B cell (primary cell): ENCODE measurements around the gene TRIM50. TPM values are rescaled to one million over a fixed set of nuclear protein-coding genes. Genes with fewer than 3 reads are reported as not detected.
"Not testable (repeated sequence)": the region's sequence is repeated elsewhere in the genome, so short reads cannot be mapped to it uniquely, and the experiment has no call there.

Source experiments
- ATAC-seq: fragments of 200-7000 bp; cut with Tn5 transposase; one replicate; pipeline ENCODE4 v1.10.0; 2021; ENCODE audit warnings: low read depth, mild to moderate bottlenecking, moderate number of reproducible peaks, moderate library complexity
- CTCF ChIA-PET: fragments of 350-600 bp; sonication (Branson Sonifier 250); formaldehyde crosslinking; loops from one replicate; lab custom pipeline; 2021; ENCODE audit warnings: antibody characterized with exemption, inconsistent platforms; lab: Charles Lee
- POLR2A ChIA-PET: fragments of 350-600 bp; sonication (Branson Sonifier 250); formaldehyde crosslinking; loops from one replicate; lab custom pipeline; 2021; ENCODE audit warnings: antibody characterized with exemption; lab: Charles Lee
- DNase-seq: peaks from one replicate; pipeline ENCODE4 v3.0.0; 2013
- H2AFZ ChIP-seq: 2 replicates; pipeline ENCODE4 v1.6.1; 2012; ENCODE audit warnings: mild to moderate bottlenecking, low read depth, low read length; ENCODE audit not compliant: insufficient read depth, poor library complexity, severe bottlenecking
- H3K27ac ChIP-seq, 2 donors: 1 replicate in 1 of 2; 2 replicates in 1 of 2; pipeline ENCODE4 v1.5.1; 2012 to 2013; ENCODE audit warnings: low read length in 2 of 2, mild to moderate bottlenecking in 2 of 2, moderate library complexity in 1 of 2
- H3K27me3 ChIP-seq, 4 experiments: fragments of 200-600 bp in 1 of 4; sonication (generic) in 1 of 4; replicated peaks in 1 of 4; 1 replicate in 2 of 4; 2 replicates in 2 of 4; pipeline versions ENCODE4 v1.6.1 to v1.7.0; 2013 to 2016; ENCODE audit warnings: low read length in 3 of 4, mild to moderate bottlenecking in 2 of 4, mixed read lengths in 1 of 4, moderate library complexity in 1 of 4; ENCODE audit not compliant: insufficient read depth in 4 of 4, control insufficient read depth in 3 of 4; ENCODE audit errors: control extremely low read depth in 1 of 4
- H3K36me3 ChIP-seq, 2 experiments: replicated peaks in 1 of 2; 1 replicate in 1 of 2; 2 replicates in 1 of 2; pipeline versions ENCODE4 v1.6.1 to v1.7.1; 2013; ENCODE audit warnings: low read length in 1 of 2; ENCODE audit not compliant: insufficient read depth in 2 of 2, control insufficient read depth in 1 of 2; ENCODE audit errors: control extremely low read depth in 1 of 2, extremely low read depth in 1 of 2
- H3K4me1 ChIP-seq, 2 donors: fragments of 200-600 bp in 1 of 2; sonication (generic) in 1 of 2; 1 replicate in 1 of 2; 2 replicates in 1 of 2; pipeline versions ENCODE4 v1.5.1 to v1.6.1; 2013 to 2017; ENCODE audit warnings: low read length in 2 of 2; ENCODE audit not compliant: control insufficient read depth in 2 of 2, insufficient read depth in 2 of 2
- H3K4me2 ChIP-seq: replicated peaks from 2 replicates; pipeline ENCODE3; 2012; ENCODE audit warnings: mild to moderate bottlenecking, low read depth, low read length; ENCODE audit not compliant: poor library complexity, severe bottlenecking
- H3K4me3 ChIP-seq, 5 experiments: fragments of 200-600 bp in 1 of 5; sonication (generic) in 1 of 5; 1 replicate in 3 of 5; 2 replicates in 2 of 5; pipeline versions ENCODE4 v1.5.1 to v1.7.0; 2011 to 2016; ENCODE audit warnings: low read length in 4 of 5, mild to moderate bottlenecking in 4 of 5, low read depth in 2 of 5, control low read depth in 1 of 5, moderate library complexity in 1 of 5; ENCODE audit not compliant: insufficient read depth in 1 of 5; ENCODE audit errors: control extremely low read depth in 1 of 5, extremely low read depth in 1 of 5
- H3K79me2 ChIP-seq: fragments of 200-600 bp; sonication (generic); one replicate; pipeline ENCODE4 v1.6.0; 2016; ENCODE audit warnings: low read length; ENCODE audit not compliant: control insufficient read depth, insufficient read depth
- H3K9ac ChIP-seq: fragments of 200-600 bp; sonication (generic); 2 replicates; pipeline ENCODE4 v1.6.1; 2017; ENCODE audit warnings: mild to moderate bottlenecking, low read length, moderate library complexity
- H3K9me3 ChIP-seq, 3 donors: one replicate each; pipeline versions ENCODE4 v1.6.1 to v1.7.1; 2013; ENCODE audit warnings: low read length in 2 of 3; ENCODE audit not compliant: control insufficient read depth in 2 of 3, insufficient read depth in 1 of 3; ENCODE audit errors: control extremely low read depth in 1 of 3
- H4K20me1 ChIP-seq: 2 replicates; pipeline ENCODE4 v1.6.0; 2012; ENCODE audit warnings: mild to moderate bottlenecking, low read length; ENCODE audit not compliant: insufficient read depth, control insufficient read depth, poor library complexity, severe bottlenecking
- H3K27ac Mint-ChIP-seq: one replicate; pipeline ENCODE4 v1.8.0; 2021; ENCODE audit warnings: mixed read lengths
- H3K27me3 Mint-ChIP-seq: one replicate; pipeline ENCODE4 v1.8.0; 2021; ENCODE audit warnings: mixed read lengths
- H3K4me1 Mint-ChIP-seq: one replicate; pipeline ENCODE4 v1.8.0; 2021; ENCODE audit warnings: mixed read lengths
- H3K4me3 Mint-ChIP-seq: one replicate; pipeline ENCODE4 v1.8.0; 2021; ENCODE audit warnings: mixed read lengths
- H3K9me3 Mint-ChIP-seq: one replicate; pipeline ENCODE4 v1.8.0; 2022; ENCODE audit warnings: mixed read lengths; ENCODE audit not compliant: insufficient read depth
- CTCF ChIP-seq: fragments of 200-600 bp; IDR thresholded peaks from one replicate; pipeline ENCODE4 v1.8.0; 2022; ENCODE audit warnings: antibody characterized with exemption, mild to moderate bottlenecking
- WGBS: methylation state at CpG from one replicate; pipeline ENCODE4 v1.1.5; 2013; ENCODE audit warnings: missing lambda C conversion rate; ENCODE audit not compliant: insufficient coverage; 5-methylcytosine and 5-hydroxymethylcytosine counted together
- intact Hi-C: fragments of 100-400 bp; cut with micrococcal nuclease; formaldehyde crosslinking; loops from one replicate; pipeline ENCODE4 v1.10.0; 2022
- polyA plus RNA-seq: library from polyadenylated mRNA; depleted of rRNA; stranded (reverse); fragments of >200 nt; gene quantifications from 2 replicates; pipeline ENCODE4 v1.2.3, GENCODE V29; 2012
- total RNA-seq, 2 donors: library from RNA; stranded (reverse); fragments of 120-200 nt in 1 of 2; gene quantifications; 1 replicate in 1 of 2; 2 replicates in 1 of 2; pipeline versions ENCODE4 v1.2.3 to v1.2.4, GENCODE V29; 2013 to 2022

The TRIM50 gene
- total and polyA plus RNA-seq, 2 donors (not counting 1 experiment from before 2014, with no cell fraction given): not detected

DNA sequence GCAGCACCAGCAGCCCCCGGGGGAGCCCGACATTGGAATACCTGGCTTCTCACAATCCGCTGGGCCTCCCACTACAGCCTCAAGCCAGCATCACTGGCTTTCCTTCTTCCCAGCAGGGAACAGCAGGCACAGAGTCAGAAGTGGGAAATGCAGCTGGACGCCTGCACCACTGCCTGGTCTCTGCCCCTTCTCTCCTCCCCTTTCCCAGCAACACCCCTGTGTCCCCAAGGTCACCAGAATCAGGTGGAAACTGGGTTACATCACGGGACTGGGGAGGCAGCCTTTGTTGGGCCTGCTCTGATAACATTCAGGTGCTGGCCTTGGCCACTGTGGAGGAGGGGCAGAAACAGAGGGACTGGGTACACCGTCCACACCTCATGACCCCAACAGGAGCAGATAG, 2.5 kb downstream of the TRIM50 start:
- ATAC-seq, H3K4me3 Mint-ChIP-seq, H2AFZ ChIP-seq, H3K9me3 Mint-ChIP-seq, H3K36me3 ChIP-seq, H3K27ac ChIP-seq, POLR2A ChIA-PET, DNase-seq, H4K20me1 ChIP-seq, H3K4me3 ChIP-seq, H3K27me3 ChIP-seq, H3K79me2 ChIP-seq, H3K9me3 ChIP-seq, H3K4me2 ChIP-seq, H3K27me3 Mint-ChIP-seq, H3K9ac ChIP-seq, H3K4me1 Mint-ChIP-seq: not testable (repeated sequence)
- WGBS: 94% methylated on average over 3 of the region's 6 CpGs
- CTCF ChIA-PET: interaction anchor here (1.0 kb wide), 1 partner anchor 126 kb away, joined by 3 read pairs; no protein-coding TSS in a partner anchor
- H3K27ac Mint-ChIP-seq: peak overlapping the region; percentile 41
- peaks cover 11 to 14% of the 10 kb centered on the region in 2 donors for H3K4me1 ChIP-seq
- intact Hi-C loops: loop anchor here (2.0 kb wide), 1 partner anchor 125 kb away; no protein-coding TSS in a partner anchor

GRCh38 chr7:73324081-73324845, 3.6 kb downstream of the TRIM50 start:
- not testable (repeated sequence) for H3K27ac ChIP-seq, H3K9me3 ChIP-seq, H3K79me2 ChIP-seq, H3K27me3 Mint-ChIP-seq, H3K9me3 Mint-ChIP-seq, H3K36me3 ChIP-seq, H3K27me3 ChIP-seq, H3K4me1 Mint-ChIP-seq, H4K20me1 ChIP-seq
- TF ChIP-seq CTCF: peak; percentile 65
- peak overlapping the region; percentile 21 to 67 (median 46) for H3K4me3 ChIP-seq
- peak overlapping the region; percentile 60 for H3K9ac ChIP-seq
- H2AFZ ChIP-seq: peak overlapping the region; percentile 76
- ATAC-seq: peak; percentile 81
- CTCF ChIA-PET: interaction anchor here (1.0 to 1.4 kb wide), 4 partner anchors 9 to 130 kb away, joined by 3 to 9 read pairs (median 4); no protein-coding TSS in a partner anchor
- intact Hi-C loops: loop anchor here (2.0 kb wide), 1 partner anchor 127 kb away; no protein-coding TSS in a partner anchor
- Mint-ChIP-seq H3K4me3 (peak overlapping the region; percentile 79), H3K27ac (peak overlapping the region; percentile 46)
- POLR2A ChIA-PET: interaction anchor here (0.5 kb wide), 1 partner anchor 203 kb away, joined by 3 read pairs; no protein-coding TSS in a partner anchor
- WGBS: 15% methylated on average over 23 of the region's 31 CpGs
- H3K4me2 ChIP-seq: peak overlapping the region; percentile 82
- DNase-seq: peak; percentile 62
- H3K4me1 ChIP-seq: peaks cover 11 to 14% of the 10 kb centered on the region in 2 donors

GRCh38 chr7:73323434-73324080, 4.3 kb downstream of the TRIM50 start:
- ChIA-PET CTCF (interaction anchor here (1.0 to 1.4 kb wide), 4 partner anchors 9 to 130 kb away, joined by 3 to 9 read pairs (median 4); no protein-coding TSS in a partner anchor), POLR2A (interaction anchor here (0.5 kb wide), 1 partner anchor 204 kb away, joined by 3 read pairs; no protein-coding TSS in a partner anchor)
- H3K27me3 Mint-ChIP-seq, H3K9me3 ChIP-seq, H3K79me2 ChIP-seq, H3K27me3 ChIP-seq, H3K36me3 ChIP-seq, H3K27ac ChIP-seq, ATAC-seq, H3K9me3 Mint-ChIP-seq, H4K20me1 ChIP-seq, DNase-seq, H3K4me1 Mint-ChIP-seq: not testable (repeated sequence)
- peak overlapping the region; percentile 76 for H2AFZ ChIP-seq
- peak overlapping the region; percentile 79 for H3K4me3 Mint-ChIP-seq
- H3K4me1 ChIP-seq: peaks cover 11 to 14% of the 10 kb centered on the region in 2 donors
- 69% methylated on average over 2 of the region's 5 CpGs for WGBS
- peak overlapping the region; percentile 46 for H3K27ac Mint-ChIP-seq
- intact Hi-C loops: loop anchor here (2.0 kb wide), 1 partner anchor 127 kb away; no protein-coding TSS in a partner anchor
- peak overlapping the region; percentile 82 for H3K4me2 ChIP-seq
- H3K4me3 ChIP-seq: peak overlapping the region in 4 of 5 experiments; percentile 25 to 67 (median 48)
- H3K9ac ChIP-seq: peak overlapping the region; percentile 60
